GM19193 (cell line): ENCODE results near the gene TARS3.

Experiments
- POLR2A ChIP-seq: IDR thresholded peaks from 4 replicates; pipeline ENCODE4 v1.6.1; 2011; ENCODE audit not compliant: insufficient read depth, insufficient read length; ENCODE audit errors: extremely low read depth

TARS3 gene

DNA sequence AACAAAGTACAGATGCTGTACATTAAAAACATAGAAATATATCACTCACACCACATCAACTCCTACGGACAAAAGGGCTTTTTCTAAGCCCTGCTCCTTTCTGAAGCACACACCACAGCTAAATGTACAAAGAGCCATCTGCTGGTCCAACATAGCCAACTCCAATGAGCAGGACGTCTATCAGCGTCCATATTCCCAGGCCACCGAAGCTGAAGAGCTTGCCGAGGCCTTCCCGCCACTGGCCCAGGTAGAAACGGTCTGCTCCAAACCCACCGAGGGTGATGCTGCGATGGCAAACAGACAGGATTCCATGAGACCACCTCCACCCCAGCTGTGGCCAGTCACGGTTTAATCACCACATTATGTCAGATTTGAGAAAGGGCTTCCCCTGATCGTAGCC lies 81.9 kb downstream of the TARS3 start:
- TF ChIP-seq POLR2A: no peak

DNA sequence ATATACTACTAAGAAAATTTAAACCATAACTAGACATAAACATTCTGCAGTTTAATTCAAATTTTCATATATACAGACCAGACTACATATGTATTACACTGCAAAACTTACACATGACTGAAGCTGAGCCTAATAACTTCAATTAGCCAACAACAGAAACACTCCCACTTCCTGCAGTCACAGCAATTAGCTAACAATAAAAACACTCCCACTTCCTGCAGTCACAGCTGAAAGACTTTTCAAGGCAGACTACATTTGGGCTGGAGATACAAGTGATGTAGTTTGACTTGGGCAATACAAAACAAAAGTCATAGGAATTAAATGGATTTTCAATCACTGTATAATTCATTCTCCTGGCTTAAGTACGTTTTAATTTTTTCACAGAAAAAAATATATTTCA lies 82.4 kb downstream of the TARS3 start:
- TF ChIP-seq POLR2A: no peak

DNA sequence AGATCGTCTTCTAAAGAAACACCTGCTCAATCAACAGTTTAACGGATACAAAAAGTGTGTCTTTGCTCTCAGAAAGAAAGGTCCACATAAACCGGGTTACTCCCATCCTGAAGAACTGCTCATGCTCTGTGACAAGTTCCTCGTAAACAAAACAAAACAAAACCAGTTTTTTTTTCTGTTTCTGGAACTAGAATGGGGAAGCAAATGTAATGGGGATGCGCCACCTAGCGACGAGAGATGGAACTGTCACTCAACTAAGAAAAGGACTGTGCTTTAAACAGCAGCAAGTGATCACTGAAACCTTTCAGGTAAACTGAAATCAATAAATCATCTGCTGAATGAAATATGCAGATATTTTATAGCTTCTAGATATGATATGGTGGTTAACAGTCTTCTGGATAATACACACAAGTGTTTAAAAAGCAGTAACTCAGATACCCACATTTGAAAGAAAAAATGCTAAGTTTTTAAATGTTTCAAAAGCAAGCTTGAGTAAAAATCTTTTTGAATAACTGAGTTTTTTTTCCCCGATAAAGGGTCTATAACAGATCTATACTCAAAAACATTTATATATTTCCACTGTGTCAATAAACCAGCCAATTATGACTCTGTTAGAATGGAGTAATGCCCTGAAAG lies 83.0 kb downstream of the TARS3 start:
- no peak for TF ChIP-seq POLR2A

DNA sequence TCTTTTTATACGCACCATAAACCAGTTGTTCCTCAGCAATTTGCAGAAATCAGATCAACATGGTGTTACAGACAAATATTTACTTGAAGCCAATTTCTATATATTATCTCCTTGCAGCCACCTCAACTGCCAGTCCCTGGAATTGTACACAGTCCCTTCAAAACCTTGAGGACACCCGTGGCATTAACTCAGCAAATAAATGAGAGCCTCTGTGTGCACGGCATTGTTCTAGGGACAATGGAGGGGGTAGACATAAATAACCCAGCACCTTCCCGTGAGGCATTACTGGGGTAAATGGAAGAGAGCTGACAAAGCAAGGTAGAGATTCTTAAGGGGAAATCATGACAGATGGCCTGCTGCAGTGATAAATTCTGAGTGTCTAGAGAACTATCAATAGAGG lies 84.6 kb downstream of the TARS3 start:
- no peak for TF ChIP-seq POLR2A

DNA sequence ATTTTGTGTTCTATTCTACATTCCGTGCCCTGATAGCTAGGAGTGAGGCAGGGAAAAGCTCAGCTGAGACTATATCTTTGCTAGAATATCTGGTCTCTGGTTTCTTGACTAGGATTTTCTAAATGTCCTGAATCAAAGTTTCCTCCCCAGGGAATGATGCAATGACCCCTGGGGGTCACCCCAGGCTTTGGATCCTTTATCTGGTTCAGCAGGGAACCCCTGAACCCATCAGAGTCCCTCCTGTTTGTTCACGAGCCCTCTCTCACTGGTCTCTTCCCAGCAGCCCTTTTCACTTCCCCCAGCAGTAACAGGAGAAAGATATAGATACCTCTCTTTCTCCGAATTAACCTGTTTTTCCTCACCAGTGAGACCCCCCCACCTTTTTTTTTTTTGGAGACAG lies 86.4 kb downstream of the TARS3 start:
- TF ChIP-seq POLR2A: no peak

DNA sequence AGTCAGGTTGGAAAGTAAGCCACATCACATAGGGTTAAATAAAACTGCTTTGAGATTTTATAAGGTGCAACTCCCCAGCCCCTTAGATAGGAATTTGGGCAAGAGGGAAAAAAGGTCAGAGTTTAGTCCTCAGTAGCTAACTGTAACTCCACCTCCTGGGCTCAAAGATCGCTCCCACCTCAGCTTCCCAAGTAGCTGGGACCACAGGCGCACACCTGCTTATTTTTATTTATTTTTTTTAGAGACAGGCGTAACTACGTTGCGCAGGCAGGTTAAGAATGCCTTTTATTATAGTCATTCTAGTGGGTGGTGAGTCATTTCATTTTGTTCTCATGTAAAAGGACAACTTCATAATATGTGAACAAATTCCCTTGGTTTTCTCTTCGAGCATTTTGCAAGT lies 86.8 kb downstream of the TARS3 start:
- TF ChIP-seq POLR2A: no peak

DNA sequence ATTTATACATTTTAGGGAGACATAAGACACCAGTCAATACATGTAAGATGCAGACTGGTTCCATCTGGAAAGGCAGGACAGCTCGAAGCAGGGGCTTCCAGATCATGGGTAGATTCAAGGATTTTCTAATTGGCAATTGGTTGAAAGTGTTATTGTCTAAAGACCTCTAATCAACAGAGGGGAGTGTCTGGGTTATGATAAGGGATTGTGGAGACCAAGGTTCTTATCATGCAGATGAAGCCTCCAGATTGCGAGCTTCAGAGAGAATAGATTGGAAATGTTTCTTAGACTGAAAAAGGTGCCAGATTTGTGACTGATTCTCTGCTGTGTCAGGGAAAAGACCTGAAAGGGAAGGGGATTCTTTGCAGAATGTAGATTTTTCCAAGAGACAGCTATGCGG lies 87.2 kb downstream of the TARS3 start:
- no peak for TF ChIP-seq POLR2A

DNA sequence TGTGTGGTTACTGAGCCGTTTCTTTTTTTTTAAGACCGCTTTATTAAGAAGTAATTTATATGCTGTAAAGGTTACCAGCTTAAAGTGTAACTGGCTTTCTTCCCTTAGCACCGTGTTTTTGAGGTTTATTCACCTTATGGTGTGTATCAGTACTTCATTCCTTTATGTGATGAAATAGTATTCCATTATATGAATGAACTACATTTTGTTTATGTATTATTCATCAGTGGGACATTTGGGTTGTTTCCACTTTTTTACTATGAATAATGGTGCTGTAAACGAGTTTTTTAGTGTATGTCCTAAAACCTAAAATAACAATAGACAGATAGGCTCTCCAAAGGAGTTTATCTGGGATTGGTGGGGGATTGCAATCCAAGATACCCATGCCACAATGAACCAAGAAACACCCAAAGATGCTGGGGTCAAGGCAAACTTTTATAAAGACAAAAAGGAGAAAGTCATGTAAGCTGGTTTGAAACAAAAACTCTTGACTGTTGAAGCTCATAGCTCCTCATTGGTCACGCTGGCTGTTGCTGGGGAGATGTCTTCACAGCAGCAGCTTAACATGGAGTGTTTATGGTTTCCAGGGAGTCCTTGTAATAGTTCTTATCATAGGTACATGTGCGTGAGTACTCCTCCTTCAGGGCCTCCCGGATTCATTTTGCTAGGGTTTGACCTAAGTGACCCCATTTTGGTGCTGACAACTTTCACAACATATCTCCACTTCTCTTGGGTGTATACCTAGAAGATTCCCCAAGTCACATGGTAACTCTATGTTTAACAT lies 88.1 kb downstream of the TARS3 start:
- no peak for TF ChIP-seq POLR2A

DNA sequence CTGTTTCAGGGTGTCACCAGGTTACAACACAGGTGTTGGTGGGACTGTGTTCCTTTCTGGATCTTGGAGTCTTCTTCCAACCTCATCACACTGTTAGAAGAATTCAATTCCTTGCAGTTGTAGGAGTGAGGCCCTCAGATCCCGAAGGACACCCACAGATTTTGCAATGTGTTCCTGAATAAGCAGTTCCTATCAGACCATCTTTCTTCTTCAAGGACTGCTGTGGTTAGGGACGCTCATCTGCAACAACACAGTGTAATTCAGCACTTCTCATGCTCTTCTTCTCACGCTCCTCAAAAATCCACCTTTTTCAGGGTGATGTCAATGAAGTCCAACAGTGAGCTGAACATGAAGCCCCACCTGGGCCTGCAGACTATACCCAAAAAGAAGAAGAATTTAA lies 90.9 kb downstream of the TARS3 start:
- no peak for TF ChIP-seq POLR2A

DNA sequence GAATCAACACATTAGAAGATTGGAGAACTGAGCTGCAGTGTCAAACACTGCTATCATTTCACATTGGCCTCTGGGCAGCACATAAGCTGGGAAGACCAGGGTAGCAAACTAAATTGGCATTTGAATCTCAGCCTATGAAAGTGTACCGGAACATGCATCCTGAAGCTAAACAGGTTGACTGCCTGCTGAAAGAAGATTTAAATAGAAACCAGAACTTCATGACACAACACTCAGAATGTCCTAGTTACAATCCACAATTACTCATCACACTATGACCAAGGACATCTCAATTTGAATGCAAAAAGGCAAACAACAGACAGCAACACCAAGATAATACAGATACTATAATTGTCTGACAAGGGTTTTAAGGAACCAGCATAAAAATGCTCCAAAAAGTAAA lies 98.3 kb downstream of the TARS3 start:
- no peak for TF ChIP-seq POLR2A

DNA sequence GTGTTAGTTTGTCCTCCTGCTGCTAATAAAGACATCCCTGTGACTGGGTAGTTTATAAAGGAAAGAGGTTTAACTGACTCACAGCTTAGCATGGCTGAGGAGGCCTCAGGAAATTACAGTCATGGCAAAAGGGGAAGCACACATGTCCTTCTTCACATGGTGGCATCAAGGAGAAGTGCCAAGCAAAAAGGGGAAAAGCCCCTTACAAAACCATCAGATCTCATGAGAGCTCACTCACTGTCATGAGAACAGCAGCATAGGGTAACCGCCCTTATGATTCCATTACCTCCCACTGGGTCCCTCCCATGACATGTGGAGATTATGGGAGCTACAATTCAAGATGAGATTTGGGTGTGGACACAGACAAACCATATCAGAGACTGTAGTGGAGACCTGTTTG lies 99.1 kb downstream of the TARS3 start:
- TF ChIP-seq POLR2A: no peak

DNA sequence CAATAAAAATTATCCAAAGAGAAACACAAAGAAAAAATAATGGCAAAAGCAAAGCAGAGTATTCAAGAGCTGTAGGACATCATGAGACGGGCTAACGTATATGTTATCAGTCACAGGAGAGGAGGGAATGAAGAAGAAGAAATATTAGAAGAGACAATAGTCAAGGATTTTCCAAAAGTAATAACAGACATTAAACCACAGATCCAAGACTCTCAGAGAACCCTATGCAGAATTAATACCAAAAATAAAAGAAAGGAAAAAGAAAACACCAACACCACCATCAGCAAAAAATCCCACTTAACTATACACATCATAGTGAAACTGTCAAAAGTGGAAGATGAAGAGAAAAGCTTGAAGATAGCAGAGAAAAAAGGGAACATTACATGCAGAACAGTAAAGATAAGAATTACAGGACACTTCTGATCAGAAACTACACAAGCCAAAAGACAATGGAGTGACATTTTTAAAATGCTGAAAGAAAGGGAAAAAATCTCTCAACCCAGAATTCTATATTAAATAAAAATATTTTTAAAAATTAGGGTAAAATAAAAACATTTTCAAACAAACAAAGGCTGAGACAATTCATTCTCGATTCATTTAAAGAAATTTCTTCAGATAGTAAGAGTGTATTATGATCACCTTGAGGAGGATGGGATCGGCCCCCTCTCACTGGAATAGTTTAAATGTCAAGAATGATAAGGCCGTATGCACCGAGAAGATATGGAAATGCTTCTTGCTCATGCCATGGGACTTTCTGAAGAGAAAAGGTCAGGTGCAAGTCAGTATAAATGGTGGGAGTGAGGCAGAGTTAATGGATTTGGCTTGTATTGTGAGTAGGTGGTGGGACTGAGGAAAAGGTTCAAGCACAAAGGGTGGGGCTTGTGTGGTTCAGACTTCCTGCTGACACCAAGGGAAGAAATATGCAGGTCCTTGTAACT lies 100.6 kb downstream of the TARS3 start:
- TF ChIP-seq POLR2A: no peak

DNA sequence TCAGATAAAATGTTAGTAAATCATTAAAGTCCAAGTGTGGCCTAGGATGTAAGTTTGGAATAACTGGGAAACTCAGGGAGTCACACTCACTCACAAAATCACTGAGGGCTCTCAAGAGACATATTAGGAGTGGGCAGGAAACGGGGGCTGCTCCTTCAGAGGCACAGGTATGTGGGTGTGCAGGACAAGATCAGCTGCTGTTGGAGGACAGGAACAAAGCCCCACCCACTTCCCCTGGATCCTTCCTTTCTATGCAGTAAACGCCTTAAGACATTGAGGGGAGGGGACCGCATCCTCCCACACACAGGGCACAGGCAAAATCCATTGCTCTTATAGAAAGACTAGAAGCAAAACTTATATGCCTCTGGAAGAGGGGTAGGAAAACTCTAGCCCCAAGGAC lies 102.3 kb downstream of the TARS3 start:
- TF ChIP-seq POLR2A: no peak

DNA sequence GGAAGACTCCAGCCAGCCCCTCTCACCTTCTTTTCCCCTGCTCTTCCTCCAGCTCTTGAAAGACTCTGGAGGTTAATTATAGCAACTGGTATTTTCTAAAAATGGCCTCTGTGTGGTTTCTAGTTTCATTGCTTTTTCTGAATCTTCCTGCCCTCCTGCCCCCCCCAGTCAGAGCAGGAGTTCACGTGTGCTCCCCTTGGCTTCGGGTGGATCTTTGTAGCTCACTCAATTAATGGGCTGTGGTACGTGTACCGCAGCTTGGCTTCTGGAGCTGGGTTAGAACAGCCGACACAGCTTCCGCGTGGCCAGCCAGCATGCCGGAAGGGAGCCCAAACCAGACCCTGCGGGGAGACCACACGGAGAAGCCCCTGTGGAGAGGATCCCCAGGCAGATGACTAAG lies 103.6 kb downstream of the TARS3 start:
- TF ChIP-seq POLR2A: no peak

DNA sequence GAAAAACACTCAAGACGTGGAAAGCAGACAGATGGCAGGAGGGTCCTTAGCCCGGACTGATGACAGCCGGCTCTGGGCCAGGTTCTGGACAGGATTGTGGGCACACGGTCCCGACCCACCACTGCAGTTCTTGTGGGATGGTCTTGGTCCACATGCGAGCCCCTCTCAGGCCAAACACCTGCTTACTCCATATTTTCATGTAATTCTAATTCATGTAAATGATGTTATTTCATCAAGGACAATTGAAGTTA lies 104.7 kb downstream of the TARS3 start:
- TF ChIP-seq POLR2A: no peak
